Activated naive CD4-positive, alpha-beta T cell treated with anti-CD3 and anti-CD28 coated beads for 36 hours (primary cell): ENCODE results near the gene CSF3R. TPM values are rescaled to one million over a fixed set of nuclear protein-coding genes. Genes with fewer than 3 reads are reported as not detected.

Experiments
- CTCF ChIA-PET: fragments of 350-600 bp; sonication (Branson Sonifier 250); formaldehyde crosslinking; loops from one replicate; lab custom pipeline; 2021; ENCODE audit warnings: antibody characterized with exemption; lab: Charles Lee
- DNase-seq: peaks from one replicate; pipeline ENCODE4 v3.0.0-alpha.2; 2020
- H3K27ac Mint-ChIP-seq: one replicate; pipeline ENCODE4 v1.8.0; 2021; ENCODE audit warnings: mild to moderate bottlenecking, mixed read lengths
- H3K27me3 Mint-ChIP-seq: one replicate; pipeline ENCODE4 v1.8.0; 2021; ENCODE audit warnings: low read depth, mixed read lengths
- H3K36me3 Mint-ChIP-seq: one replicate; pipeline ENCODE4 v1.8.0; 2021; ENCODE audit warnings: low read depth, mixed read lengths
- H3K4me1 Mint-ChIP-seq: one replicate; pipeline ENCODE4 v1.8.0; 2021; ENCODE audit warnings: low read depth, mixed read lengths
- H3K4me3 Mint-ChIP-seq: one replicate; pipeline ENCODE4 v1.8.0; 2021; ENCODE audit warnings: mild to moderate bottlenecking, moderate library complexity, mixed read lengths
- H3K9me3 Mint-ChIP-seq: one replicate; pipeline ENCODE4 v1.8.0; 2021; ENCODE audit warnings: mixed read lengths
- intact Hi-C: fragments of 100-400 bp; cut with micrococcal nuclease; formaldehyde crosslinking; loops from one replicate; pipeline ENCODE4 v1.15.1; 2023
- total RNA-seq, 2 experiments: library from RNA; stranded (reverse); gene quantifications; one replicate each; pipeline ENCODE4 v1.2.3, GENCODE V29; 2021

The CSF3R gene
- total RNA-seq, 2 experiments from 2014 or later, result 0.19 to 0.25 TPM

DNA sequence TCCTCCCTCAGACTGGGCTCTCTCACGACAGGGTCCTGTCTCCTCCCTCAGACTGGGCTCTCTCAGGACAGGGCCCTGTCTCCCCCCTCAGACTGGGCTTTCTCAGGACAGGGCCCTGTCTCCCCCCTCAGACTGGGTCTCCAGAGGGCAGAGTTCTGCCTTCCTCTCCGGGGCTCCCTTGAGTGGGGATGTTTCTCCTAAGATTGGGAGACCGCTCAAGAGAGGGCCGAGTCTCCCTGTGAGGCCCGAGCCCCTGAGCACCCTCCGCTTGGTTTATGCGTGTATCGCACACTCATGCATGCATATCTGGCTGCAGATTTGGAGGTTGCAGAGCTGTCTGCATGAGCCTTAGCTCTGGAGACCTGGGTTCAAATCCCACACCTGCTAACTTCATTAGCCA is 39.3 kb upstream of the CSF3R start:
- Mint-ChIP-seq H3K27me3 (no peaks in the 10 kb centered on the region), H3K4me3 (no peak overlapping the region), H3K4me1 (peaks cover 2% of the 10 kb centered on the region), H3K27ac (no peak overlapping the region), H3K36me3 (no peaks in the 10 kb centered on the region), H3K9me3 (no peaks in the 10 kb centered on the region)
- no peak for DNase-seq
- intact Hi-C loops, result no loop called here
- CTCF ChIA-PET, result interaction anchor here (0.6 kb wide), 1 partner anchor 307 kb away, joined by 3 read pairs; no protein-coding TSS in a partner anchor

DNA sequence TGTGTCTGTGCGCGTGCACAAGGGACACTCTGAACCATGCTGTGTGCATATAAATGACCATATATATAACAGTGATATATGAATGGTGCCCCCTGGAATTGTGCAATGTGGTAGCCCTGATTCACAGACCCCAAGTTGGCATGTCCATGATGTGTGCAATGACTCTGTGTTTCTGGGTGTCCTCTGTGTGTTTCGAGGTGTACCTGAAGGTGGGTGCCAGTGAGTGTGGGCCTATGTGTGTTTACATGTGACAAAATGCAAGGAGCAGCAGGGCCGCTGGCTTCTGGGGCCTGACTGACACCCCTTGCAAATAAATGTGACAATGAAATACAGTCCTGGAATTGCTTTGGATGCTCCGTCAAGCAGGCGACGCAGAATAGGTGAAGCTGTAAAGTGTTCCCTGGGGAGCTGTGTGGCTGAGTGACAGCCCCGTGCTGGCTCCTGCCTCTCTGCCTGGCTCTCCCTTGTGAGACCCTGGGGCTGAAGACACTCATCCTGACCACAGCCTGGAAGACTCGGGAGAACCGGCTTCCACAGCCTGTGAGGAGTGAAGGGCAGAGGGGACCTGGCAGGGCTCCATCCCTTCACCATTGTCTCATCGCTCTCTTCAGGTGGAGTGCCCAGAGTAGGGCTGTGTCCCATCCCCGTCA is 38.2 kb upstream of the CSF3R start:
- no peak for DNase-seq
- Mint-ChIP-seq H3K9me3 (no peaks in the 10 kb centered on the region), H3K4me1 (peaks cover 2% of the 10 kb centered on the region), H3K27me3 (no peaks in the 10 kb centered on the region), H3K4me3 (no peak overlapping the region), H3K27ac (no peak overlapping the region), H3K36me3 (no peaks in the 10 kb centered on the region)
- CTCF ChIA-PET, result no interaction called here
- intact Hi-C loops, result no loop called here

DNA sequence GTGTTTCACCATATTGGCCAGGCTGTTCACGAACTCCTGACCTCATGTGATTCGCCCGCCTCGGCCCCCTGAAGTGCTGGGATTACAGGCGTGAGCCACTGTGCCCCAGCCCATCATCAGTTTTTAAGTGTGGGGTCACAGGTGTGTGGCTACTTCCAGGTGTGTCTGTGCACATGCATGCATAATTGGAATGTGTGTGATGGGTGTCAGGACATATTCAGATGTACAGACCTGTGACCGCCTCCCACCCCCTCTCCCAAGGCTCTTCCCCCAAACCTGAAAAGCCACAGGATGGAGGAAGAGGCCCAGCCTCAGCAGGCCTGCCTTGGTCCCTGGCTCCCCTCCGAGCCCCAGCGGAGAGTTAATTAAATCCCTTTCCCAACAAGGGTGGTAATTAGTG is 37.3 kb upstream of the CSF3R start:
- Mint-ChIP-seq H3K27ac (no peak overlapping the region), H3K4me3 (no peak overlapping the region), H3K36me3 (no peaks in the 10 kb centered on the region), H3K4me1 (peaks cover 2% of the 10 kb centered on the region), H3K27me3 (no peaks in the 10 kb centered on the region), H3K9me3 (no peaks in the 10 kb centered on the region)
- CTCF ChIA-PET, result interaction anchor here (0.7 kb wide), 1 partner anchor 73 kb away, joined by 5 read pairs; no protein-coding TSS in a partner anchor
- DNase-seq, result no peak
- intact Hi-C loops, result no loop called here

DNA sequence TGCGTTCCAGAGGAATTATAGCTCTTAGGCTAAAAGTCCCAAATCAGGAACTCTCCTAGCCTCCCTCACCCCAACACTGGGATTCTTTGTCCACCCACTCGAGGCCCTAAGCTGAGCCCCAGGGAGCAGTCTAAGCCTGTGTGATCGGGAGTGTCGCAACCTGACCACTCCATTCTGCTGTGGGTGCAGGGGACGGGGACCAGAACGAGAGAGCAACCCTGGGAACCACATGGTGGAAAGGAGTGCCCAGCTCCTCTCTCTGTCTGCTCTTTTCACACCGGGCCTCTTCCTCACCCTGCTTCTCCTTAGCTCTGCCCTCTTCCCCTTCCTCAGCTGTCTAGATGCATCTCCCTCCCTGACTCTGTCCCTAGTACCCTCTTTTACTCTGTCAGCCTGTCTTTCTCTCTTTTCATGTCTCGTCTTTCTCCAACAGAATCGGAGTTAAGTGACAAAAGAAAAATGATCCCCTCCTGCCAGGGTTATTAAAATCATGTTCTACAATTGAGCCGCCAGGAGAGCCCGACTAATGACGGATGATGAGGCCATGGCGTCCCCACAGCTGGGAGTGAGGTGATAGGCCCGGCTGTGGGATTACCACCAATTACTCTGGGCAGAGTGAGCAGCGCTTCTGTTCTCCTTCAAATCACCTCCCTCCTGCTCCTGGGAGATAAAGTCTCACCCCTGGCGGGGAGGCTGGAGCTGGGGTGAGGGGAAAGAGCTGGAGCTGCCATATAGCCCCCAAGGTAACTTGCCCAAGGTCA is 34.5 kb upstream of the CSF3R start:
- CTCF ChIA-PET, result interaction anchor here (0.5 to 2.6 kb wide), 24 partner anchors 8 to 1612 kb away, joined by 3 to 16 read pairs (median 4); no protein-coding TSS in a partner anchor
- no peaks in the 10 kb centered on the region for H3K36me3 Mint-ChIP-seq
- no peak for DNase-seq
- intact Hi-C loops, result no loop called here
- no peaks in the 10 kb centered on the region for H3K9me3 Mint-ChIP-seq
- H3K4me3 Mint-ChIP-seq, result no peak overlapping the region
- no peaks in the 10 kb centered on the region for H3K27me3 Mint-ChIP-seq
- no peaks in the 10 kb centered on the region for H3K4me1 Mint-ChIP-seq
- no peak overlapping the region for H3K27ac Mint-ChIP-seq

DNA sequence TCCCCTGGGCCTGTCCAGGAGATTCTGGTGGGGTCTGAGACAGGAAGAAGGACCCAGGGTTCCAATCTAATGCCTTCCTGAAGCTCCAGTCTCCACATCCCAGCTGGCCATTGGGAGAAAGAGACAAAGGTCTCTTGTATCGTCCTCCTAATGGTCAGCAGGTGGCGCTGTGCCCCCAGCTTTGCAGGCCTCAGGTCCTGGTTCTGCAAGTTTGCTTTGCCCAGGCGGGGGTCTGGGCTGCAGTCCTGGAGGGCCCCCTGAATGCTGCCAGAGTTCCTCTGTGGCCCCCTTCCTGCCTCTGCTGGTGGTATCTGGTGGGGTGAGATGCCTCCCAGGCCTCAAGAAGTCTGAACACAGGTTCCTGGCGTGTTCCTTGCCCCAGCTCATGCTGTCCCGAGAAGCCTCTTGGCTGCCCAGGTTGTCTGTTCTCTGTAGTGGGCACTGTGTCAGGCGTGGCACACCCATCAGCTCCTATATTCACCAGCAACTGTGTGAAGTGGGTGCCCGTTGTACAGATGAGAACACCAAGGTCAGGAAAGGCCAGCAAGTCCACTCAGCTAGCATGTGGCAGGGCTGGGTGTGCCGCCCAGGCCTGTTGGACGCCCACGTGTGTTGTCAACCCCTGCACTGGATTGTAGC is 33.8 kb upstream of the CSF3R start:
- H3K4me3 Mint-ChIP-seq, result no peak overlapping the region
- no peaks in the 10 kb centered on the region for H3K27me3 Mint-ChIP-seq
- DNase-seq, result peak; percentile 52
- no peak overlapping the region for H3K27ac Mint-ChIP-seq
- H3K9me3 Mint-ChIP-seq, result no peaks in the 10 kb centered on the region
- intact Hi-C loops, result no loop called here
- H3K4me1 Mint-ChIP-seq, result no peaks in the 10 kb centered on the region
- CTCF ChIA-PET, result interaction anchor here (0.6 to 2.6 kb wide), 30 partner anchors 9 to 880 kb away, joined by 3 to 16 read pairs (median 3); no protein-coding TSS in a partner anchor
- no peaks in the 10 kb centered on the region for H3K36me3 Mint-ChIP-seq

DNA sequence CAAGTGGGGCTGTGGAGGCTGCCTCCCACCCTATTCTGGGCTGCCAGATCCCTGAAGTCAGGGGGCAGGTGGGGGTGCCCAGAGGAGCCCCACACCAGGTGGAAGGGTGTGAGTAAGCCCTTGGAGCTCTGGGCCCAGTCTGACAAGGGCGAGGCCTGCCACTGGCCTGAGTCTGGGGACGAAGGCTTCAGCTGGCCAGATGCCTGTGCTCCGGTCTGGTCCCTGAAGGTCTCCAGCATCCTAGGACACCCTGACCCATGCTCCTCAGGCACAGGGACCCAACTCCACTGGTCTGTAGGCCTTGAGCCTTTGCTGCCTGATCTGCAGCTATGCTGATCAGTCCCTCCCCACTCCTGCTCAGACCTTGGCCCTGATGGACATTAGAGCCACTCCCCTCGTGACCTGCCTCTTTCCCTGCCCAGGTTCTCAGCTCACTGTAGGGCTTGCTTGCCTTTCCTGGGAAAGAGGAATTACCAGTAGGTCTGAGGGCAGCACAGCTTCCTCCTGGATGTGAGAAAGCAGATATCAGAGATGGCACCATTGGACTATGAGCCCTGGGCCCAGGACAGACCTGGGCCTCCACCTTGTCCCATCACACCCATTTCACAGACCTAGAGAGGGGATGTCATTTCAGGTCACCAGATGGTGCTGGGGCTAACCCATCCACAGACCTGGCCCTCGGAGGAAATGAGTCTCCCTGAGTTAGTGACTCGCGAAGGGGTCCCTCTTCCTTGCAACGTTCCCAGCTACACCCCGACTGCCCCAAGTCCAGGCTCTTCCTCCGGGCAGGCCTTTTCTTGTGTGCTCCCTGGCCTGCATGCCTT is 32.8 kb upstream of the CSF3R start:
- no peak for DNase-seq
- CTCF ChIA-PET, result interaction anchor here (0.6 to 2.6 kb wide), 25 partner anchors 9 to 881 kb away, joined by 3 to 16 read pairs (median 4); no protein-coding TSS in a partner anchor
- intact Hi-C loops, result no loop called here

DNA sequence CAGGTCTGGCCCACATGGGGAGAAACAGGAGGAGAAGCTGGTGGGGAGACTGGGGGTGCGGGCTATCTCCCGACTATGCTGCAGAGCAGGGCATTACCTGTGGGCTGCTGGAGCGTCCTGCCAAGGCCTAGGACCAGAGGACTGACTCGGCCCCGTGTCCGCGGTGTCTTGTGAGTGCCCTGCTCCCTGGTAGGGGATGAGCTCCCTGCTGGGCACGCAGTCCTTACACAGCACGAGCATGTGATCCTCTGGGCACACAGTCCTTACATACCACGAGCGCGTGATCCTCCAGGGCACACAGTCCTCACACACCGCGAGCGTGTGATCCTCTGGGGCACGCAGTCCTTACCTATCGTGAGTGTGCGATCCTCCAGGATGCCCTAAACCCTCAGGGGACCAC is 31.8 kb upstream of the CSF3R start:
- Mint-ChIP-seq H3K9me3 (no peaks in the 10 kb centered on the region), H3K4me3 (no peak overlapping the region), H3K27ac (no peak overlapping the region), H3K27me3 (no peaks in the 10 kb centered on the region), H3K36me3 (no peaks in the 10 kb centered on the region), H3K4me1 (no peaks in the 10 kb centered on the region)
- CTCF ChIA-PET, result interaction anchor here (2.4 kb wide), 1 partner anchor 137 kb away, joined by 7 read pairs; no protein-coding TSS in a partner anchor
- no peak for DNase-seq
- intact Hi-C loops, result no loop called here

More for the DNA sequence above, 32.8 kb upstream of the CSF3R start:
- H3K36me3 Mint-ChIP-seq, result no peaks in the 10 kb centered on the region
- no peak overlapping the region for H3K27ac Mint-ChIP-seq
- no peaks in the 10 kb centered on the region for H3K9me3 Mint-ChIP-seq
- H3K27me3 Mint-ChIP-seq, result no peaks in the 10 kb centered on the region
- no peaks in the 10 kb centered on the region for H3K4me1 Mint-ChIP-seq
- H3K4me3 Mint-ChIP-seq, result no peak overlapping the region

DNA sequence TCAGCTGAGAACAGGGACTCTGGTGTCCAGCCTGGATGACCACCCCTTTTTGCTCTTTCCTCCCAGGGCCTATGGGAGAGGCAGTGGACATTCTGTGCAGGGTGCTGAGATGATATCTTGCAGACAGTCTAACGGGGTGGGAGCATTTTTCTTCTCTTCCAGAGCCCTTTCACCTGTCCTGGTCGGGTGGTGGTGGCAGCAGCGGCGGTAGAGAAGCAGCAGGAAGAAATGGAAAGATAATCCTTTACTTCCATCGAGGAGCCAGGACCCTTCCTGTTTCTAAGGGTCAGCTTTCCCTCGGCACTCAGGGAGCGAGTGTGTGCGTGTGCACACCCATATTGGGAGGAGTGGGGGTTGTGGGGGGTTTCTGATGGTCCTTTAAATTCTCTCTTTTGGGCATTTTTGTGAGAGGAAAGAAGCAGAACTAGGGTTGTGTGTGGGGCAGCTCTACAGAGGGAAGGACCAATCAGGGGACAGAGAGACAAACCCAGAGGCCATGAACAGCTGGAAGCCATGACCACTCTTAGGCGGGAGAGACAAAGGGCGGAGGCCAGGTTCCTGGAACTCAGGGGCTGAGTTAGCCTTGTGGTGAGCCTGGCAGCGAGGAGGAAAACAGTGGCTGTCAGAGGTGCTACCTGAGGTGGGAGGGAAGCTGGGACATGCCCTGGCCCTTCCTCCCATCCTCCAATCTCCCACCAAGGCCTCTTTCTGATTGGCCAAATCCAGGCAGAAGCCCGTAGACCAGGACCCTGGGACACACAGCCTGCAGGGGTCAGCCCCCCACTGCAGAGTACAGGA is 31.2 kb upstream of the CSF3R start:
- H3K4me3 Mint-ChIP-seq, result no peak overlapping the region
- H3K4me1 Mint-ChIP-seq, result no peaks in the 10 kb centered on the region
- intact Hi-C loops, result no loop called here
- H3K27ac Mint-ChIP-seq, result no peak overlapping the region
- no peaks in the 10 kb centered on the region for H3K27me3 Mint-ChIP-seq
- H3K36me3 Mint-ChIP-seq, result no peaks in the 10 kb centered on the region
- no peak for DNase-seq
- no peaks in the 10 kb centered on the region for H3K9me3 Mint-ChIP-seq
- CTCF ChIA-PET, result no interaction called here

DNA sequence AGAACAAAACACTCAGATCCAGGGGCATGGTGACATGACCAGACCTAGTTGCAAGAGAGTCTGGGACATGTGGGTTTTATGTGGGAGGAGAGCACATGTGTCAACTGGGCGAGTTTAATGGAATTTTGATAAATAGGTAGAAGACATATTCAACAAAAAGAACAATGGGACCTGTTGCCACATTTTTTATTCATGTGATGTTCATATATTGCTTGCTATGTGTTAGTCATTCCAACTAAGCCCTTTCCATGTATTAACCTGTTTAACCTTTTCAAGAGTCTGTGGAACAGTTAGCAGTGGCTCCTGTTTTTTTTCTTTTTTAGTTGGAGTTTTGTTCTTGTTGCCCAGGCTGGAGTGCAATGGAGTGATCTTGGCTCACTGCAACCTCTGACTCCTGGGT is 30.1 kb upstream of the CSF3R start:
- CTCF ChIA-PET, result interaction anchor here (0.6 kb wide), 1 partner anchor 9 kb away, joined by 3 read pairs; no protein-coding TSS in a partner anchor
- DNase-seq, result no peak
- Mint-ChIP-seq H3K9me3 (no peaks in the 10 kb centered on the region), H3K36me3 (no peaks in the 10 kb centered on the region), H3K4me3 (no peak overlapping the region), H3K4me1 (no peaks in the 10 kb centered on the region), H3K27me3 (no peaks in the 10 kb centered on the region), H3K27ac (no peak overlapping the region)
- intact Hi-C loops, result no loop called here

DNA sequence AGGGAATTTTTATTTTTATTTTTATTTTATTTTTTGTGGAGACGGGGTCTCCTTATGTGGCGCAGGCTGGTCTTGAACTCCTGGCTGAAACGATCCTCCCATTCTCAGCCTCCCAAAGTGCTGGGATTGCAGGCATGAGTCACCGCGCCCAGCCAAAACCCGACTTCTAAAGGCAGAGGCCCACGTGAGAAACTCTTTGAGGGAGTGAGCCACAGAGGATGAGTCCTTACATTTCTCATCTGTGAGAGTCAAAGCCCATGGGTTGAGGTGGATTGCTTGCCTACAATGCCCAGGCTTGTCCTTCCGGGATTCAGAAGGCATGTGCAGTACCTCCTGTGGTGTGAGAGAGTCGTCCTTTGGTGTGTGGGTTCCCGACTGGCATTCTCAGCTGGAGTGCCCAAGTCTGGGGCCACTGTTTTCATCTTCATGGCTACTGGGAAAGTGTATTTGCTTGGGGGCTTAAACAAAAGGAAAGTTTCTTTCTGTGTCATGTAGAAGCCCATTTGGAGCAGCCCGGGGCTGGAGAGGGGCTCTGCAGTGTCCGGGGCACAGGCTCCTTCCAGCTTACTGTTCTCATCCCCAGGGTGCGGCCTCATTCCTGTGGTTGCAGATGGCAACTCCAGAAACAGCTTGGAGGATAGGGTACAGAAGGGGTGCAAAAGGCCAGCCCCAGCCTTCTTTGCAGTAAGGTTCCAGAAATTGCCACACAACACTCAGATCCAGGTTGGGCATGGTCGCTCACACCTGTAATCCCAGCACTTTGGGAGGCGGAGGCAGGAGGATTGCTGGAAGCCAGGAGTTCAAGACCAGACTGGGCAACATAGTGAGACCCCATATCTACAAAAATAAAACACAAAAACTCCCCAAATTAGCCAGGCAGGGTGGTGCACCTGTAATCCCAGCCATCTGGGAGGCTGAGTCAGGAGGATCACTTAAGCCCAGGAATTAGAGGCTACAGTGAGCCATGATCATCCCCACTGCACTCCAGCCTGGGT is 29.4 kb upstream of the CSF3R start:
- no peak overlapping the region for H3K27ac Mint-ChIP-seq
- CTCF ChIA-PET, result interaction anchor here (0.6 kb wide), 1 partner anchor 9 kb away, joined by 3 read pairs; no protein-coding TSS in a partner anchor
- peaks cover 2% of the 10 kb centered on the region for H3K27me3 Mint-ChIP-seq
- no peak for DNase-seq
- no peaks in the 10 kb centered on the region for H3K36me3 Mint-ChIP-seq
- intact Hi-C loops, result no loop called here
- no peaks in the 10 kb centered on the region for H3K4me1 Mint-ChIP-seq
- no peak overlapping the region for H3K4me3 Mint-ChIP-seq
- H3K9me3 Mint-ChIP-seq, result no peaks in the 10 kb centered on the region
